NCI-H128 (cell line): Measurements from ENCODE around the gene RAB11FIP5.
"Not testable (repeated sequence)": the region's sequence is repeated elsewhere in the genome, so short reads cannot be mapped to it uniquely, and the experiment has no call there.

Experiments used
- DNase-seq: peaks from one replicate; lab custom pipeline; 2025; ENCODE audit not compliant: unreplicated experiment; lab: John Stamatoyannopoulos, UW

RAB11FIP5 gene, protein sequence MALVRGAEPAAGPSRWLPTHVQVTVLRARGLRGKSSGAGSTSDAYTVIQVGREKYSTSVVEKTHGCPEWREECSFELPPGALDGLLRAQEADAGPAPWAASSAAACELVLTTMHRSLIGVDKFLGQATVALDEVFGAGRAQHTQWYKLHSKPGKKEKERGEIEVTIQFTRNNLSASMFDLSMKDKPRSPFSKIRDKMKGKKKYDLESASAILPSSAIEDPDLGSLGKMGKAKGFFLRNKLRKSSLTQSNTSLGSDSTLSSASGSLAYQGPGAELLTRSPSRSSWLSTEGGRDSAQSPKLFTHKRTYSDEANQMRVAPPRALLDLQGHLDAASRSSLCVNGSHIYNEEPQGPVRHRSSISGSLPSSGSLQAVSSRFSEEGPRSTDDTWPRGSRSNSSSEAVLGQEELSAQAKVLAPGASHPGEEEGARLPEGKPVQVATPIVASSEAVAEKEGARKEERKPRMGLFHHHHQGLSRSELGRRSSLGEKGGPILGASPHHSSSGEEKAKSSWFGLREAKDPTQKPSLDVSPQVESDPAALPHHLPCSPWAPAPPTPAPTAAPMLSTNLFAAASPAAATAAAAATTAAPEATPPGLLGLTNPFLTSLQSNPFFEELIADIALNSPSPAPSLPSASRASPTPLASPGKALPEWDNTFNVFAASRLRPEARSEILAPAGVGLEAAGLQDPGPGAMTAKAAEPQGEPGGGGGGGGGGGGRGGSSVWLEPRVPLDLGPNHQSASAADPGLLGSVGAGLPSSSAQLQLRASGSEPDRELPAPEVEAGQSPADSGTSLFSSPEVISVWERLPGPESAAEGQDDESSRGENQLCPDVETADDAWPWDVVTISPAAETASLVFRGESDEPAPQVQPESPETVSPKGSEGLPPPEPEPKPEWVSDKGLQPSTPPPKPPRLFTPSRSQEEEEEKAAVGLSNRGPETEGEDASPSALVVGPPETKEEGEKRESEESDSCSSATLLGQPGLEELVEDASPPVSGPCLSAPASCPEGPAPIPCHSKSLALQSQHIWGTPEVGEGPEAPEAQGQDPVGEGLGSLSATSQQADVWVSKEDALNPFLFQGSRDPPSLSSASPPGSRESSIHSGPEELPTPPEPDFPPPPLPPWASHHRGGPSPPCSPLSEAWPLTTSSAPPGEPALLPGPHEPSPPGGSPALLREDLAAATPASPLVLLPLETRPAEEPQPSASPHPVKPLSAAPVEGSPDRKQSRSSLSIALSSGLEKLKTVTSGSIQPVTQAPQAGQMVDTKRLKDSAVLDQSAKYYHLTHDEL (N-terminal part only)

GRCh38 chr2:73112913-73113854 lies at the start of gene RAB11FIP5:
Gene RAB11FIP5, minus strand, starts transcription at chr2:73112948. Its CDS starts 171 bp downstream, at chr2:73112777.
- peak; percentile 38 for DNase-seq

DNA sequence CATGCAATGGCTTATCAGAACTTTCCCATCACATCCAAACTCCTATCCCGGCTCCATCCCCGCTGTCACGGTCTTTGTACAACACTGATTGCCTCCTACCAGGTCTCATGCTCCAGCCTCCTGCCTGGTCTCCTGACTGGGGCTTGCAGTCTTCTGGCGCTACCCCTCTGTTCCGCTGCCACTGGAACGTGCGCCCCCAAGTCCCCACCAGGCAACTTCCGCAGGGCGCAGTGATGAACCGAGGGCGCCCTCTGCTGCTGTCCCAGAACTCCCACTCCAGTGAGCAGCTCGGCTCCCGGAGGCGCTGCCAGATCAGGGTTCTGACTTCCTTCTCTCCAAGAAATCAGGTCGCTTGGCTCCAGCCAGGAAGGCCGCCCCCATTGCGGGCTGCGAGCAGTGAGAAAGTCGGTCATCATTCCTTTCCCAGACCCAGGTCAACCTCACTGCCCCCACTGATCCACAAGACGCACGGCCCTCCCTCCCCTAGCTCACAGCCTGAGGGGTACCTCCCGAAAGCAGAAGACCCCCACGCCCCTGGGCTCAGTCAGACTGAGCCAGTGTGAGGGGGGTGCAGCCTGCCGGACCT lies 43.9 kb upstream of the RAB11FIP5 start:
- peak; percentile 35 for DNase-seq

GRCh38 chr2:73142937-73143336 lies 30.2 kb upstream of the RAB11FIP5 start:
- no peak for DNase-seq

DNA sequence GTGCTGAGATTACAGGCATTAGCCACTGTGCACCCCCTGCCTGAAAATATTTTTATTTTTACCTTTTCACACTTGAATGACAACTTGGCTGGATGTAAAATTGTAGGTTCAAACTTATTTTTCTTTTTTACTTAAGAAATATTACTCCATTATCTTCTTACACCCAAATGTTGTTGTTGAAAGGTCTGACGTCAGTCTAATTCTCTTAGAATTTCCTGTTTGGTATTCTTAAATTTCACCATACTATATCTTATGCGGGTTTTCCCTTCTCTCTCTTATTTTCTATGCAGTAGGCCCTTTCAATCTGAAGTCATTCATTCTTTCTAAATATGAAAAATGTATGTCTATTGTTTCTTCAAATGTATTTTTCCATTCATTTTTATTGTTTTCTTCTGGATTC lies 29.1 kb upstream of the RAB11FIP5 start:
- no peak for DNase-seq

DNA sequence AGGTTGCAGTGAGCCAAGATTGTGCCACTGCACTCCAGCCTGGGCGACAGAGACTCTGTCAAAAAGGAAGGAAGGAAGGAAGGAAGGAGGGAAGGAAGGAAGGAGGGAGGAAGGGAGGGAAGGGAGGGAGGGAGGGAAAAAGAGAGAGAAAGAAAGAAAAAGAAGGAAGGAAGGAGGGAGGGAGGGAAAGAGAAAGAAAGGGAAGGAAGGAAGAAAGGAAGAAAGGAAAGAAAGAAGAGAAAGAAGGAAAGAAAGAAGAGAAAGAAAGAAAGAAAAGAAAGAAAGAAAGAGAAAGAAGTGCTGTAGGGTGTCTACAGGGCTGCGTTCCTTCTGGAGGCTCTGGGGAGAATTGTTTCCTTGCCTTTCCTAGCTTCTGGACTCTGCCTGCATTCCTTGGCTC lies 22.5 kb upstream of the RAB11FIP5 start:
- no peak for DNase-seq

GRCh38 chr2:73134471-73134870 lies 21.7 kb upstream of the RAB11FIP5 start:
- no peak for DNase-seq

GRCh38 chr2:73133566-73134197 lies 20.9 kb upstream of the RAB11FIP5 start:
- no peak for DNase-seq

DNA sequence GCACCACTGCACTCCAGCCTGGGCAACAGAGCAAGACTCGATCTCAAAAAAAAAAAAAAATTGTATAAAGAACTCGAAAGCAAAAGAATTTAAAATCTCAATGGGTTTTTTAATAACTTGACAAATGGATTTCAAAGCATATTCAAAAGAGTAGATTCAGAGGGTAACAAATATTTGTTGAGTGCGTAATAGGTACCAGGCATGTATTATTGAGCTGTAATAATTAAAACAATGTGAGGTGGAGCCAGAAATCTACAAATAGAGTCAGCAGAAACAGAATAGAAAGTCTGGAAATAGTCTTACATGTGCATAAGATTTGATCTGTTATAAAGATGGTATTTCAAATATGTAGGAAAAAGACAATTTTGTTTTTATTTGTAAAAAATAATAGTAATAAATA lies 19.1 kb upstream of the RAB11FIP5 start:
- no peak for DNase-seq

DNA sequence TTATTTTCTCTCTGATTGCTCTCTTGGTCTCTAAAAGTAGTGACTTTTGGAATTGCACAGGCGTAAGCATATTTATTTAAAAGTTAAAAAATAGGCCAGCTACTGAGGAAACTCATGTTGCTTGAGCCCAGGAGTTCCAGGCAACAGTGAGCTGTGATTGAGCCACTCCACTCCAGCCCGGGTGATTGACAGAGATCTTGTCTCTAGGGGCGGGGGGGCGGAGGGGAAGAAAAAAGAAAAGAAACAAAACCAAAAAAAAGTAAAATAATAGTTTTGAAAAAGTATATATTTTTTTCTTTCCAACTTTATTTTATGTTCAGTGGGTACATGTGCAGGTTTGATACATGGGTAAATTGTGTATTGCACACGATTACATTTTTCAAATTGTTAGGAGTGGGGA lies 18.0 kb upstream of the RAB11FIP5 start:
- no peak for DNase-seq

DNA sequence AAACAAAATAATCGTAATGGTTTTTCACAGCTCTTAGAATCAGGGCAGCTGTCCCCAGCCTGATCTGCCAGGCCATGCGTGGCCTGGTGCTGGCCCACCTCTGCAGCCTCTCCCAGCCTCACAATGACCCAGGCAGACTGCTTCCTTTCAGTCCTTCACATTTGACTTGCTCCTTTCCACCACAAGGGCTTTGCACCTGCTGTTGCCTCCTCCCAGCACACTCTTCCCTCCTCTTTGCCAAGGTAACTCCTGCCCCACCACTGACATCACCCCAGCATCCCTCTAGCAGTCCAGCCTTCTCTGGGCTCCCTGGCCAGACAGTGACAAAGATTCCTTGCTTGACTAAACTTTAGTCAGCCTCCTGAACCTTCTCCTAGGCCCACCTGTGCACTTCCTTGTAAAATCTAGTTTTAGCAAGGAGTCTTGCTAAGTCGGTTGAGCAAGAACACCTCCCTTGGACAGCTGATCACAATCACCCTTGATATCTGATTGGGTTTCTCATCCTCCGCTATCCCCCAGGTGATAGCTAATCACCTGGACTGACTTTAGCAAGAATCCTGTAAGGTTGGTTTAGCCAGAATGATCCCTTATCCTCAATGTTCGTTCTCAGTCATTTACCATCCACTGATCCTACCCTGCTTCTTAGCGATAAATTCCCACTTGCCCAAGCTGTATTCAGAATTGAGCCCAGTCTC lies 16.2 kb upstream of the RAB11FIP5 start:
- DNase-seq = no peak

DNA sequence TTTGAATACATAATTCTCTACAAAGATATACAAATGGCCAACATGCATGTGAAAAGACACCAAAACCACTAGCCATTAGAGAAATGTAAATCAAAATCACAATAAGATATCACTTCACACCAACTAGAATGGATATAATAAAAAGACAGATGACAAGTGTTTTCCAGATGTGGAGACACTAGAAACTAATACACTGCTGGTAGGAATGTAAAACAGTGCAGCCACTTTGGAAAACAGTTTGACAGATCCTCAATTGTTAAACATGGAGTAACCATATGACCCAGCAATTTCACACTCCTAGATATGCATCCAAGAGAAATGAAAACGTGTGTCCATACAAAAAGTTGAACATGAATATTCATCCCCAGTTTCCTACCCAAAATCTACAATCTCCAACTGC lies 9.8 kb upstream of the RAB11FIP5 start:
- DNase-seq = no peak

GRCh38 chr2:73119611-73120239 lies 7.0 kb upstream of the RAB11FIP5 start:
- not testable (repeated sequence) for DNase-seq

DNA sequence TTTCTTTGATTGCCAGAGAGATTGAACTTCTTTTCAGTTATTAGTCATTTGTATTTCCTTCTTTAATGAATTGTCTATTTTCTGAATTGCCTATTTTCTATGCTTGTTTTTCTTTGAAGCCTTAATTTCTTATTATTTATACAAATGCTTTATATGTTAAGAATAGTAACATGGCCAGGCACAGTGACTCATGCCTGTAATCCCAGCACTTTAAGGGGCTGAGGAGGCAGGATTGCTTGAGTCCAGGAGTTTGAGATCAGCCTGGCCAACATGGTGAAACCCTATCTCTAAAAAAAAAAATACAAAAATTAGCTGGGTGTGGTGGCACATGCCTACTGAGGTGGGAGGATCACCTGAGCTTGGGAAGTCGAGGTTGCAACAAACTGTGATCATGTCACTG lies 4.7 kb upstream of the RAB11FIP5 start:
- DNase-seq = no peak

DNA sequence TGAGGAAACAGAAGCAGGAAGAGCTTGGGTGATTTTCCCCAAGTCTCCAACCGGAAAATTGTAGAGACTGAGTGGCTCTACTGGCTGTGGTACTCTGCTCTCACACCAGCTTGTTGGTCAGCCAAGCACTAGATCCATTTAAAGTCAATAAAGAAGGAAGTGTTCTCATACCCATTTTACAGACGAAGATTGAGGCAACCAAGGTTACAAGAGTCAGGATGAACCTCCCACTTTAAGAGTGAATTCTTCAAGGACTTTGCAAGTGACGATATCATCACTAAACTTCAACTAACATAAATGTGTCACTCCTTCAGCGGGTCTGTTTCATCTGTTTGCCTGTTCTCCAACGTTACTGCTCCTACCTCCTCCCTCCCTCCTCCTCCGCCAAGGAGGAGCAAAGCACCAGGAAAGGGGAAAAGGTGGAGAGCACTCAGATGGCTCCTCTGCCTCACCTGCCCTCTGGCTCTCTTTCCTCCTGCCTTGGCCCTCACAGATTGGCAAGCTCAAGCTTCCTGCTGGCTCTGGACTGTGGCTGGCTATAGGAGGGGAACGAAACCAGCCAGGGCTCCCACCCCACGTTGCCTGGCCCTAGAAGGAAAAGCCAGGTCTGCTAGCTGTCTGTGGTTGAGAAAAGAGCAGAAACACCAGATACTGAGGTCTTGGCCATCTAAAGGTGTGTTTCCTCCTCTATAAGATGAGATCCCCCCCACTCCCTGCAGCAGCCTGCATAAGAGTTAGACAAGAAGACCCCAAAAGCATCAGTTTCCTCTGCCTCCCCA lies 3.6 kb upstream of the RAB11FIP5 start:
- no peak for DNase-seq

DNA sequence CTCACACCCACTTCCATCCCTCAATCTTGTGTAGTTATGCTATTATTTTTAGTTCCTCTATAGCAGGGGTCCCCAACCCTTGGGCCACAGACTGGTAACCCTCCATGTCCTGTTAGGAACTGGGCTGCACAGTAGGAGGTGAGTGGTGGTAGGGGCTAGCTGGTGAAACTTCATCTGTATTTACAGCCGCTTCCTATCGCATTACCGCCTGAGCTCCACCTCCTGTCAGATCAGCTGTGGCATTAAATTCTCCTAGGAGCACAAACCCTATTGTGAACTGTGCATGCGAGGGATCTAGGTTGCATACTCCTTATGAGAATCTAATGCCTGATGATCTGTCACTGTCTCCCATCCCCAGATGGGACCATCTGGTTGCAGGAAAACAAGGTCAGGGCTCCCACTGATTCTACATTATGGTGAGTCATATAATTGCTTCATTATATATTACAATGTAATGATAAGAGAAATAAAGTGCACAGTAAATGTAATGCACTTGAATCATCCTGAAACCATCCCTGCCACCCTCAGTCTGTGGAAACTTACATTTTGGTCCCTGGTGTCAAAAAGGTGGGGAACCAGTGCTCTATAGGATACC lies 1.6 kb upstream of the RAB11FIP5 start:
- no peak for DNase-seq

DNA sequence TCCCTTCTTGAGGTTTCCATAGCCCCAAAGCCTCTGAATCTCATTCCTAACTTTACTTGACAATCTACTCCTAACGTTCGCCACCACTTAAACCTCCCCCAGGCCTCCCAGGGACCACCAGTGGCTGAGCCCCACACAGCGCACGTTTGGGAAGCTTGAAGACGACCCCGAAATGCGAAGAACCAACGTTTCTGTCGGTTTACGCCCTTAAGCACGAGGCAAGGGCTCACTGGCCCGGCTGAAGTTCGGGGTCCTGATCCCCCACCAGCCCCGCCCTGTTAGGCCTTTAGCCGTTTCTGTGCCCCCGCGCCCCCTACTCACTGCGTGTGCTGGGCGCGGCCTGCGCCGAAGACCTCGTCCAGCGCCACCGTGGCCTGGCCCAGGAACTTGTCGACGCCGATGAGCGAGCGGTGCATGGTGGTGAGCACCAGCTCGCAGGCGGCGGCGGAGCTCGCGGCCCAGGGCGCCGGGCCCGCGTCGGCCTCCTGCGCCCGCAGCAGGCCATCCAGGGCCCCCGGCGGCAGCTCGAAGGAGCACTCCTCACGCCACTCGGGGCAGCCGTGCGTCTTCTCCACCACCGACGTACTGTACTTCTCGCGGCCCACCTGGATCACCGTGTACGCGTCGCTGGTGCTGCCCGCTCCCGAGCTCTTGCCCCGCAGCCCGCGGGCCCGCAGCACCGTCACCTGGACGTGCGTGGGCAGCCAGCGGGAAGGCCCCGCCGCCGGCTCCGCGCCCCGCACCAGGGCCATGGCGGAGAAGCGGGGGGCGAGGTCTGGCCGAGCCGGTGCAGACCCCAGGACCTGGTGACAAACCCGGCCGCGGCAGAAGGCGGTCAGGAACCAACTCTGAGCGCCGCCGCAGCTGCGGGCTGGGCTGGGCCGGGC lies 479 bp downstream of the RAB11FIP5 start:
- DNase-seq = no peak
